Measurements from ENCODE around the gene PINLYP. TPM values are rescaled to one million over a fixed set of nuclear protein-coding genes. Genes with fewer than 3 reads are reported as not detected.
"Not testable (repeated sequence)": the region's sequence is repeated elsewhere in the genome, so short reads cannot be mapped to it uniquely, and the experiment has no call there.

The PINLYP gene
- total RNA-seq, 6 experiments from 2014 or later = 0.58 to 1.5 (median 0.81) TPM; not detected in 1

GRCh38 chr19:43599635-43600295 is 24.2 kb downstream of the PINLYP start:
- no peaks in the 10 kb centered on the region for H3K27me3 ChIP-seq
- DNase-seq (no peak), ATAC-seq (no peak)
- H3K36me3 ChIP-seq = peaks cover 0 to 18% (median 1%) of the 10 kb centered on the region in 4 donors
- peaks cover 0 to 22% (median 6%) of the 10 kb centered on the region in 4 donors for H3K4me1 ChIP-seq
- no peak for TF ChIP-seq POLR2A (IDR thresholded peaks at IDR 0.05)
- TF ChIP-seq CTCF (IDR thresholded peaks at IDR 0.05) = no peak
- no peak overlapping the region for H3K4me3 ChIP-seq
- no peak overlapping the region for H3K27ac ChIP-seq
- WGBS (ENCODE audit: insufficient coverage, low coverage, low lambda C conversion rate, missing lambda C conversion rate) = 78% methylated on average over 4 of the region's 4 CpGs
- intact Hi-C loops (cut with DNase I) = no loop called here
- H3K9me3 ChIP-seq = no peaks in the 10 kb centered on the region

GRCh38 chr19:43600326-43600725 is 24.7 kb downstream of the PINLYP start:
- peaks cover 0 to 18% (median 1%) of the 10 kb centered on the region in 4 donors for H3K36me3 ChIP-seq
- WGBS (ENCODE audit: insufficient coverage, low coverage, low lambda C conversion rate, missing lambda C conversion rate) = 70% methylated on average over 2 of the region's 5 CpGs
- intact Hi-C loops (cut with DNase I) = not testable (repeated sequence)

GRCh38 chr19:43605875-43606568 is 30.4 kb downstream of the PINLYP start:
- DNase-seq (no peak), ATAC-seq (no peak)
- H3K4me1 ChIP-seq = no peaks in the 10 kb centered on the region
- 84% methylated on average over 4 of the region's 7 CpGs for WGBS (ENCODE audit: insufficient coverage, low coverage, low lambda C conversion rate, missing lambda C conversion rate)
- H3K27me3 ChIP-seq = no peaks in the 10 kb centered on the region
- no peak for TF ChIP-seq POLR2A (IDR thresholded peaks at IDR 0.05)
- TF ChIP-seq CTCF (IDR thresholded peaks at IDR 0.05) = no peak
- H3K27ac ChIP-seq = no peak overlapping the region
- no peaks in the 10 kb centered on the region for H3K9me3 ChIP-seq
- intact Hi-C loops (cut with DNase I) = no loop called here
- H3K36me3 ChIP-seq = peaks cover 0 to 9% (median 0%) of the 10 kb centered on the region in 4 donors
- no peak overlapping the region for H3K4me3 ChIP-seq

More at GRCh38 chr19:43600326-43600725, 24.7 kb downstream of the PINLYP start:
- not testable (repeated sequence) for H3K9me3 ChIP-seq, H3K27me3 ChIP-seq, DNase-seq, H3K27ac ChIP-seq, H3K4me3 ChIP-seq, ATAC-seq
- H3K4me1 ChIP-seq = peaks cover 0 to 17% (median 5%) of the 10 kb centered on the region in 4 donors

GRCh38 chr19:43606569-43607229 is 31.1 kb downstream of the PINLYP start:
- Histone ChIP-seq H3K4me1 (no peaks in the 10 kb centered on the region), H3K9me3 (no peaks in the 10 kb centered on the region), H3K27me3 (no peaks in the 10 kb centered on the region), H3K4me3 (no peak overlapping the region), H3K27ac (no peak overlapping the region), H3K36me3 (peaks cover 0 to 3% (median 0%) of the 10 kb centered on the region in 4 donors)
- TF ChIP-seq CTCF (IDR thresholded peaks at IDR 0.05) (no peak), POLR2A (IDR thresholded peaks at IDR 0.05) (no peak)
- ATAC-seq = no peak
- 85% methylated on average over 5 of the region's 7 CpGs for WGBS (ENCODE audit: insufficient coverage, low coverage, low lambda C conversion rate, missing lambda C conversion rate)
- no peak for DNase-seq
- intact Hi-C loops (cut with DNase I) = no loop called here

Data from right lobe of liver (tissue), 6 donors.